HepG2 (cell line): ENCODE results near the gene FBXO8. TPM values are rescaled to one million over a fixed set of nuclear protein-coding genes. Genes with fewer than 3 reads are reported as not detected.

Experiments
- ATAC-seq: fragments of 200-7000 bp; cut with Tn5 transposase; 3 replicates; pipeline ENCODE4 v1.9.1; 2020; ENCODE audit warnings: mild to moderate bottlenecking, moderate library complexity
- BruUV-seq: library from RNA; stranded (reverse); fragments of 400-500 nt; replicated peaks from 2 replicates; lab custom pipeline; 2021; lab: Mats Ljungman, UMichigan
- CTCF ChIA-PET: fragments of 300-600 bp; formaldehyde crosslinking; extraction: SDS; loops from one replicate; lab custom pipeline; 2021; ENCODE audit warnings: low total read pairs, inconsistent platforms, low intra/inter-chr PET ratio; lab: Yijun Ruan, JAX
- POLR2A ChIA-PET: fragments of 350-600 bp; sonication (Branson Sonifier 250); formaldehyde crosslinking; loops from one replicate; lab custom pipeline; 2020; ENCODE audit warnings: antibody characterized with exemption, inconsistent platforms; lab: Yijun Ruan, JAX
- DNase-seq: peaks from one replicate; pipeline ENCODE4 v3.0.0-alpha.2; 2015; ENCODE audit warnings: low spot score
- FAIRE-seq: peaks from 3 replicates; lab custom pipeline; 2011; peaks lifted over from hg19 to GRCh38; lab: Jason Lieb, UNC
- H2AFZ ChIP-seq: one replicate; pipeline ENCODE4 v1.6.1; 2011; ENCODE audit warnings: low read length, inconsistent platforms
- H3K27ac ChIP-seq: fragments of 300-600 bp; 3 replicates; pipeline ENCODE4 v1.8.0; 2011; ENCODE audit warnings: mixed run types, mild to moderate bottlenecking, mixed read lengths, low read length, inconsistent platforms; ENCODE audit not compliant: insufficient read depth; ENCODE audit errors: extremely low read length
- H3K27me3 ChIP-seq, 2 experiments: fragments of 200-600 bp in 1 of 2; 2 replicates in 1 of 2; 3 replicates in 1 of 2; pipeline versions ENCODE4 v1.6.0 to v1.8.0; 2011; ENCODE audit warnings: low read length in 2 of 2, mild to moderate bottlenecking in 2 of 2, moderate library complexity in 2 of 2, inconsistent platforms in 1 of 2; ENCODE audit not compliant: insufficient read depth in 2 of 2, control insufficient read depth in 1 of 2
- H3K36me3 ChIP-seq, 2 experiments: fragments of 200-600 bp in 1 of 2; replicated peaks in 1 of 2; 2 replicates in 1 of 2; 3 replicates in 1 of 2; pipeline versions ENCODE4 v1.5.1 to v1.8.0; 2011; ENCODE audit warnings: low read length in 2 of 2, inconsistent platforms in 1 of 2; ENCODE audit not compliant: insufficient read depth in 2 of 2, control insufficient read depth in 1 of 2
- H3K4me1 ChIP-seq: 2 replicates; pipeline ENCODE4 v1.5.1; 2012; ENCODE audit warnings: low read length, inconsistent platforms; ENCODE audit not compliant: insufficient read depth
- H3K4me2 ChIP-seq: 2 replicates; pipeline ENCODE4 v1.6.0; 2011; ENCODE audit warnings: low read depth, low read length, inconsistent platforms
- H3K4me3 ChIP-seq, 3 experiments: fragments of 200-600 bp in 1 of 3; sonication (generic), shearing (Covaris generic) in 1 of 3; replicated peaks in 1 of 3; 2 replicates each; pipeline ENCODE4 v1.5.1; 2011 to 2016; ENCODE audit warnings: low read length in 3 of 3, inconsistent platforms in 2 of 3, low read depth in 2 of 3, mild to moderate bottlenecking in 2 of 3, control low read depth in 1 of 3, mixed read lengths in 1 of 3; ENCODE audit not compliant: insufficient read depth in 1 of 3
- H3K79me2 ChIP-seq: one replicate; pipeline ENCODE4 v1.6.1; 2011; ENCODE audit warnings: low read length, inconsistent platforms; ENCODE audit not compliant: insufficient read depth
- H3K9ac ChIP-seq: 2 replicates; pipeline ENCODE4 v1.6.0; 2011; ENCODE audit warnings: mild to moderate bottlenecking, low read depth, low read length, inconsistent platforms; ENCODE audit not compliant: insufficient read depth
- H3K9me3 ChIP-seq: 2 replicates; pipeline ENCODE4 v1.5.1; 2012; ENCODE audit warnings: mild to moderate bottlenecking, low read length
- H4K20me1 ChIP-seq: 2 replicates; pipeline ENCODE4 v1.6.0; 2011; ENCODE audit warnings: inconsistent platforms, mild to moderate bottlenecking, low read length, moderate library complexity; ENCODE audit not compliant: insufficient read depth
- FOSL2 ChIP-seq: sonication (generic); formaldehyde crosslinking; IDR thresholded peaks from 2 replicates; pipeline ENCODE4 v1.4.0; 2020; ENCODE audit warnings: missing genetic modification reagents
- GTF3A ChIP-seq: sonication (generic); formaldehyde crosslinking; conservative IDR thresholded peaks from 2 replicates; pipeline ENCODE4 v1.4.0; 2020; ENCODE audit warnings: mild to moderate bottlenecking, missing genetic modification reagents
- HNF1B ChIP-seq: sonication (generic); formaldehyde crosslinking; IDR thresholded peaks from 2 replicates; pipeline ENCODE4 v1.5.1; 2020; ENCODE audit warnings: mild to moderate bottlenecking, moderate library complexity, missing genetic modification reagents
- HNRNPL ChIP-seq: fragments of 200-400 bp; formaldehyde crosslinking; IDR thresholded peaks from 2 replicates; pipeline ENCODE4 v1.6.1; 2017; ENCODE audit warnings: mild to moderate bottlenecking, low read depth, low read length
- NFE2L1 ChIP-seq: sonication (generic); formaldehyde crosslinking; IDR thresholded peaks from 2 replicates; pipeline ENCODE4 v1.4.0; 2020; ENCODE audit warnings: missing genetic modification reagents, mild to moderate bottlenecking, borderline replicate concordance
- PHF5A ChIP-seq: IDR thresholded peaks from one replicate; pipeline ENCODE4 v1.6.1; 2018; ENCODE audit warnings: low read depth, missing genetic modification reagents; ENCODE audit not compliant: unreplicated experiment
- THAP9 ChIP-seq: sonication (generic); formaldehyde crosslinking; IDR thresholded peaks from 2 replicates; pipeline ENCODE4; 2020; ENCODE audit warnings: missing genetic modification reagents, mild to moderate bottlenecking, borderline replicate concordance
- ZKSCAN1 ChIP-seq: fragments of 150-350 bp; IDR thresholded peaks from 2 replicates; pipeline ENCODE4 v1.6.1; 2014; ENCODE audit warnings: low read length
- ZMYM2 ChIP-seq: sonication (generic); formaldehyde crosslinking; IDR thresholded peaks from 2 replicates; pipeline ENCODE4 v1.8.0; 2022; ENCODE audit warnings: mild to moderate bottlenecking, missing genetic modification reagents
- ZNF121 ChIP-seq: sonication (generic); formaldehyde crosslinking; IDR thresholded peaks from 2 replicates; pipeline ENCODE4 v1.5.0; 2020; ENCODE audit warnings: mild to moderate bottlenecking, missing genetic modification reagents
- ZNF232 ChIP-seq: sonication (generic); formaldehyde crosslinking; IDR thresholded peaks from 2 replicates; pipeline ENCODE4 v1.4.0; 2020; ENCODE audit warnings: missing genetic modification reagents, borderline replicate concordance
- WGBS: methylation state at CpG from one replicate; pipeline ENCODE4 v1.1.6; 2017; ENCODE audit warnings: low lambda C conversion rate; 5-methylcytosine and 5-hydroxymethylcytosine counted together
- in situ Hi-C: cut with HindIII; loops from 2 replicates; pipeline ENCODE4 v1.10.0; 2017; ENCODE audit warnings: low pct_unique_long_range_greater_than_20kb; ENCODE audit not compliant: extremely low pct_ligation_motif_present
- intact Hi-C: fragments of 100-400 bp; cut with micrococcal nuclease; formaldehyde crosslinking; loops from one replicate; pipeline ENCODE4 v1.10.0; 2022; ENCODE audit not compliant: unreplicated experiment
- polyA plus RNA-seq, 8 experiments: library from polyadenylated mRNA; depleted of rRNA in 3 of 8; stranded (reverse) in 7 of 8; unstranded in 1 of 8; fragments of >200 nt; fragmentation: Illumina TruSeq in 4 of 8; extraction: Trizol in 4 of 8; gene quantifications; 2 replicates each; pipeline versions ENCODE4 v1.2.1 to v1.2.3, GENCODE V29; 2011 to 2016; ENCODE audit warnings: low read depth in 4 of 8, missing spikeins in 1 of 8, mixed read lengths in 1 of 8; ENCODE audit not compliant: insufficient read depth in 1 of 8
- total RNA-seq, 5 experiments: library from RNA; depleted of rRNA; stranded (reverse); fragments of >200 nt; fragmentation: Illumina TruSeq; extraction: Trizol; gene quantifications; 2 replicates each; pipeline ENCODE4 v1.2.3, GENCODE V29; 2016; ENCODE audit warnings: low read depth in 1 of 5
- TF ChIP-seq, protein P1 (sequence below): sonication (generic); formaldehyde crosslinking; IDR thresholded peaks from 2 replicates; pipeline ENCODE4 v1.4.0; 2020; ENCODE audit warnings: mild to moderate bottlenecking, missing genetic modification reagents

FBXO8 gene
- total and polyA plus RNA-seq, 2 of the 13 experiments (the other 11 are each of a cell fraction or from before 2014, with no cell fraction given) = 11.7 to 15.2 TPM

DNA sequence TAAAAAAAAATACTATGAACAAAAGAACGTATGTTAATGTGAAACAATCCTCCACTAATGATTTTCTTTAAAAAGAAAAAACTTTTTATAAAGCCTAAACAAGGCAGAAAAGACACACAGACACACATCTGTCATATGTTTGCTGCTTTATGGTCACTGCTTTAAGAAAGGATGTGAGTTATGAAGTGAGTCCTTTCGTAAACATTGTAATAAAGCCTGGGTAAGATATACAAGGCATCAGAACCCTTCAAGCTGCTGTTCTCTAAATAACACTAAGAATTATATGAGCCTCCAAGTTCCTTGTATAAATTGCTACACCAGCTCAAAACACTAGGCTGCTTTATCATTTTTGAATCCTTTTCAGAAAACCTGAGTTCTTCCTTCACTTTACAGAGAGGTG lies 81.6 kb downstream of the FBXO8 start:
- no peak overlapping the region for H2AFZ ChIP-seq
- WGBS = 2% methylated on average over 2 of the region's 2 CpGs
- in situ Hi-C loops = loop anchor here (25.0 kb wide), 1 partner anchor 435 kb away; no protein-coding TSS in a partner anchor
- H3K36me3 ChIP-seq = no peaks in the 10 kb centered on the region
- peaks cover 0 to 13% of the 10 kb centered on the region in 2 experiments; a peak in 1 of 5 replicates for H3K27me3 ChIP-seq
- FAIRE-seq = no peak
- intact Hi-C loops = no loop called here
- BruUV-seq = no TSS peak
- H3K27ac ChIP-seq = no peak overlapping the region
- POLR2A ChIA-PET = no interaction called here
- H3K79me2 ChIP-seq = no peaks in the 10 kb centered on the region
- TF ChIP-seq ZMYM2 (CRISPR knock-in tag) (no peak), PHF5A (no peak), ZNF232 (CRISPR knock-in tag) (no peak), ZKSCAN1 (no peak), NFE2L1 (CRISPR knock-in tag) (no peak), ZNF121 (CRISPR knock-in tag) (no peak), THAP9 (CRISPR knock-in tag) (no peak), HNF1B (CRISPR knock-in tag) (no peak), GTF3A (CRISPR knock-in tag) (no peak), FOSL2 (no peak), HNRNPL (no peak)
- TF ChIP-seq, protein P1, sequence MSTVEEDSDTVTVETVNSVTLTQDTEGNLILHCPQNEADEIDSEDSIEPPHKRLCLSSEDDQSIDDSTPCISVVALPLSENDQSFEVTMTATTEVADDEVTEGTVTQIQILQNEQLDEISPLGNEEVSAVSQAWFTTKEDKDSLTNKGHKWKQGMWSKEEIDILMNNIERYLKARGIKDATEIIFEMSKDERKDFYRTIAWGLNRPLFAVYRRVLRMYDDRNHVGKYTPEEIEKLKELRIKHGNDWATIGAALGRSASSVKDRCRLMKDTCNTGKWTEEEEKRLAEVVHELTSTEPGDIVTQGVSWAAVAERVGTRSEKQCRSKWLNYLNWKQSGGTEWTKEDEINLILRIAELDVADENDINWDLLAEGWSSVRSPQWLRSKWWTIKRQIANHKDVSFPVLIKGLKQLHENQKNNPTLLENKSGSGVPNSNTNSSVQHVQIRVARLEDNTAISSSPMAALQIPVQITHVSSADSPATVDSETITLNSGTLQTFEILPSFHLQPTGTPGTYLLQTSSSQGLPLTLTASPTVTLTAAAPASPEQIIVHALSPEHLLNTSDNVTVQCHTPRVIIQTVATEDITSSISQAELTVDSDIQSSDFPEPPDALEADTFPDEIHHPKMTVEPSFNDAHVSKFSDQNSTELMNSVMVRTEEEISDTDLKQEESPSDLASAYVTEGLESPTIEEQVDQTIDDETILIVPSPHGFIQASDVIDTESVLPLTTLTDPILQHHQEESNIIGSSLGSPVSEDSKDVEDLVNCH (CRISPR knock-in tag) = no peak
- H3K4me2 ChIP-seq = no peak overlapping the region
- H3K9ac ChIP-seq = no peak overlapping the region
- no peaks in the 10 kb centered on the region for H3K4me1 ChIP-seq
- H4K20me1 ChIP-seq = no peaks in the 10 kb centered on the region
- ATAC-seq = no peak
- CTCF ChIA-PET = no interaction called here
- no peak for DNase-seq
- H3K9me3 ChIP-seq = no peaks in the 10 kb centered on the region
- no peak overlapping the region for H3K4me3 ChIP-seq
